ENCODE results near the gene CDX1.
A peak's percentile ranks its signal among the peaks of the same experiment; 100 is the strongest.

Gene CDX1

DNA sequence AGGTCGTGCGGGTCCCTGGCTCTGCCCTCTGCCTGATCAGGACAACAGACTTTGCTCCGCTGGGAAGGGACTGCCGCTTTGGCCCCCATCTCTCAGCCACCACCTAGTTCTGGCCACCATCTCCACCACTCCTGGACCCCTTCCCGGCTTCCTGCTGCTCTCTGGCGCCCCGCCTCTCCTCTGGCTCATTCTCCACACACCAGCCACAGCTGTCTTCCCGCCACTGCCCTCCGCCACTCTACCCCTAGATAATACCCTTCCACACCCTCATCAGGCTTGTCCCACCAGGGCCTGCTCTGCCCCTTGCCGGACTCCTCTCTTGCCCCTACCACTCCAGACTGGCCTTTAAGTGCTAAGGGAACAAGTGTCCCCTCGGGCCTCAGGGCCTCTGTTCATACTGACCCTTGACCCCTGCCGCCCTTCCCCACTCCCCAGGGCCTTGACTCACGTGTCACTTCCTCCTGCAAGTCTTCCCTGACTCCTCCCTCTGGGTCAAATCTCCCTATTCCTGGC, 3.0 kb upstream of the CDX1 start:
- no peak for DNase-seq

DNA sequence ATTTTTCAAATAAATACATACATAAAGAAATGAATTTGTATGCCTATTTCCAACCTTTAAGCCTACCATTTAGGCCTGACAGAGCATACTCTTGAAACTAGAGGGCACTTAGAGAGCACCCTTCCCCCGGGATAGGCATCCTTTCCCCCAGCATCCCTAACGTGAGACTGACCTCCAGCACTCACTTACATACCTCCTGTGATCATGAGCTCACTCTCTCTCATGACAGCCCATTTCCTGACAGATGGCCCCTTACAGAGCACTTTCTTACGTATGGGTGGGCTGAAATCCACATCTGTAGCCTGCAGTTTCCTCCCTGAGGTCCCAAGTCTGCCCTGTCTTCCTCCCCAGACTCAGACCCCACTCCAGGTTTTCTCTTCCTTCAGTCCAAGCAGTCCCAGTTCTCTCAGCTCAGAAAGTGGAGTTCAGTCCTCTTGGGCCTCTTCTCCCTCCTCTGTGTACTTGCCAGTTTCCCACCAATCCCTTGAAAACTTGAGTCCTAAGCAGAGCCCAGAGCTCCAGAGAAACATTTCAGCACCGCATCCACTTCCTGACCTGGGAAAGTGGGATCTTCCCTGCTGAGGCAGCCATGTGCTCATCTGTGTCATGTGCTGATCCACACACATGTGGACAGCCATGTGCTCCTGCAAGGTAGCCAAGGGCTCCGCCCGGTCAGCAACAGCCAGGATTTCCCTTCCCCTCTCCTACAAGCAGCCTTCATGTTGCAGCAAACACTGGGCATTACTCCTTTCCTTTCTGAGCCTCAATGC, 2.2 kb upstream of the CDX1 start:
- no peak for DNase-seq

- no peak for DNase-seq
These were observed 435 bp upstream of the CDX1 start for GRCh38 chr5:150166037-150166649.

- DNase-seq: no peak
These were observed 903 bp downstream of the CDX1 start for GRCh38 chr5:150167512-150167850.

- DNase-seq: no peak
These were observed 1.3 kb downstream of the CDX1 start for GRCh38 chr5:150167908-150168307.

DNA sequence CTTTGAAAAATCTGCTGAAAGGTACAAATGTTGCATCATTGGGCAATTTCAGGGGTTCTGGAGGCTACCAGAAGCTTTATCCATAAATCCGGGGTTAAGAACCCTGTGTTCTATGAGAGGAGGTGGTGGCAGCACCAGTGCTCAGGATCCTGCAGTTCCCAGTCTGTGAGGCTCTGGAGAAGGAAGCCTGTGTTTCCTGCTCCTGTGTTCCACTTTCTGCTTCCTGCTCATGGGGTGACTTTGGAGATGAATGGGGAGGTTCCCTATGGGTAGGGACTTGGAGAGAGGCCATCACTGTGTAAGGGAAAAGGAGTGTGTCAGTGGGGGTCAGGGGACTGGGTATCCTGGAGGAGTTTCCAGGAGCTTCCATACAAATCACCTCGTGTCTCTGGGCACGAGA, 2.3 kb downstream of the CDX1 start:
- DNase-seq: no peak

DNA sequence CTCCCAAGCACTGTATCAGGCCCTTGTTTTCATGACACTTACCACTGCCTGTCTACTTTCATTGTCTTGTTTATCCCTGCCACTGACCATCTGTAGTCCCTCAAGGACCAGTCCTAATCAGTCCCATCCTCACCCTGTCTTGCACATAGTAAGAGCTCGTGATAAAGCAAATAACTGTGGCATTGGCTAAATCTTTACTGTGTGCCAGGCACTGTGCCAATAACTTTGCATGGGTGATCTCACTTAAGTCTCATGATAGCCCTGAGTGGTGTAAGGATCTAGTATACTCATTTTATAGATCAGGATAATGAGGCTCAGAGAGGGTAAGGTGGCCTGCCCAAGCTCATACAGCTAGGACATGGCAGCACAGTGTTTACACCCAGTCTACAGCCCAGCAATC, 5.6 kb downstream of the CDX1 start:
- DNase-seq: no peak

- DNase-seq: no peak
These were observed 6.0 kb downstream of the CDX1 start for GRCh38 chr5:150172556-150172955.

- DNase-seq: no peak
These were observed 6.6 kb downstream of the CDX1 start for GRCh38 chr5:150173161-150173560.

- DNase-seq: no peak
These were observed 7.7 kb downstream of the CDX1 start for GRCh38 chr5:150174285-150174684.

DNA sequence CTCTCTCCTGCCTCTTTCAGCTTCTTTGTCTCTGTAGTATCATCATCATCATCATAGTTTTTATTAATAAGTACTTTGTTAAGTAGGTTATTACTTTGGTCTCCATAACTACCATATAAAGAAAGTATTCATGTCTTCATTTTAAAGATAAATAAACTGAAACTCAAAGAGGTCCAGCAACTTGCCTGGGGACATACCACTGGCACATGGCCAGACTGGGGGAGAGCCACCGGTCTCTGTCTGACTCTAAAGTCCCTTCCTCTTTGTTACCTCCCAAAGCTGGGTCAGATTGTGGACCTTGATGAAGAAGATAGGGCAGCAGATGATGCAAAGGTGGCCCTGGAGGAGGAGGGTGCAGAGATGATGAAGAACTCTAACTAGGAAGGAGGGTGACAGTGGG, 8.5 kb downstream of the CDX1 start:
- no peak for DNase-seq

GRCh38 chr5:150175536-150175935, 9.0 kb downstream of the CDX1 start:
- peak; percentile 49 for DNase-seq

- DNase-seq: no peak
These were observed 10.3 kb downstream of the CDX1 start for GRCh38 chr5:150176745-150177477.

DNA sequence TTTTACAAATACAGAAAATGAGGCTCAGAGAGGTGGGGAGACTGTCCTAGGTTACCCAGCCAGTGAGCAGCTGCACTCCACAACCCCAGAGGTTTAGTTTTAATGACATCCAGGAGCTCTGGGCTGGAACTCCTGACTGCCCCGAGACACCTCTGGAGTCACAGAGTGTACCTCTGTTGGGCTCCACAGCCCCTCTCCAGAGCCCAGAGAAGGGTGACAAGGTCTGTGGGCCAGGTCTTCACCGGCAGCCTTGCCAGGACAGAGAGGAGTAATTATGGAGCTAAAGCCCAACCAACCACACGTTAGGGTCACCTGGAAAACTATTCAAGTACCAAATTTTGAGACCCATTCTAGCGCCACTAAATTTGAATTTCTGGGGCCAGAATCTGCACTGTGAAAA, 11.1 kb downstream of the CDX1 start:
- no peak for DNase-seq

DNA sequence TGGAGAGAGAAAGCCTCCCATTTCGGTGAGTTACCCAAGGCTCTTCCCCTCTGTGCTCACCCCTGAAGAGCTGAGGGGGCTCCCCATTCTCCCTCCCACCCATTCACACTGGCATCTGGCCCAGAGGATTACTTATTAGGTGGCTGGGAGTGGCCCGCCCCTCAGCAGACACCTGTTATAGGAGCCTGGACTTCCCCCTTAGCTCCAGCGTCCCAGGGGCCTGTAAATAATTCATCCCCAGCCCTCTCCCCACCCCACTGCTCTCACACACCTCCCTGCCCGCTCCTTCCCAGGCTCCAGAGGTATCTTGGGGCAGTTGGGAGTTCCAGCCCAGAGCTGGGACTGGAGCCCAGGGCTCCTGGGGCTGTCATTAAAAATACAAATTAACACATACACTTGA, 11.7 kb downstream of the CDX1 start:
- DNase-seq: no peak

GRCh38 chr5:150179019-150179620, 12.5 kb downstream of the CDX1 start:
- DNase-seq: no peak

GRCh38 chr5:150180241-150181026, 13.9 kb downstream of the CDX1 start:
- no peak for DNase-seq

GRCh38 chr5:150181027-150181426, 14.4 kb downstream of the CDX1 start:
- no peak for DNase-seq

DNA sequence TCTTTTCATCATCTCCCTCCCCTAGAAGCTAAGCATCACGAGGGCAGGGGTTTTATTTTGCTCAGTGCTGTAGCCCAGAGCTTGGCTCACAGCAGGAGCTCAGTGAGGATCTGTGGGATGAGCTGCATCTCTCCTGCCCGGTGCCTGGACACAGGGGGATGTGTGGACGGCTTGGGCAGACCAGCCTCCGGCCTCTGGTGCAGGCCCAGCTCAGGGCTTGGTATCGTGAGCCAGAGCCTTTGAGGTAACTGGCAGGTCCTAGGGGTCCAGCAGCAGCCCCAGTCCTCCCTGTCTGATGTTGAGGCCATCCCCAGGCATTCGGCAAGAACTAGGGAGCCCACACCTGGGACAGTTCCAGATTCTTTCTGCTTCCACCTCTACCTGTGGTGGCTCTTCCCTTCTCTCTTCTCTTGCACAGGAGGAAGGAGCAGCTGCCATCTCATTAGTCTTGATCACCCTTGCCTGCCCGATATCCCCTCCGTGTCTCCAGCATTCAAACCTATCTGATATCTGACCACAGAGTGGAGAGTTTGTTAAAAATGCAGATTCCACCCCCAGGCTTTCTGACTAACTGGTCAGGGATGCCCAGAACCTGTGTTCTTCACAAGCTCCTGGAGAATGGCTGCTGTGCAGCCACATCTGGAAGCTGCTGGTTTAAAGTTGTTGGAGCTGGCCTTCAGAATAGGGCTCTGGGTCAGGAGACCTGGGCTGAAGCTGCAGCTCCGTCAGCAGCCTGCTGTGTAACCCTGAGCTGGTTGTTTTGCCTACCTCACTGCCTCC, 15.4 kb downstream of the CDX1 start:
- no peak for DNase-seq

GRCh38 chr5:150182774-150183173, 16.2 kb downstream of the CDX1 start:
- no peak for DNase-seq

- DNase-seq: no peak
These were observed 16.9 kb downstream of the CDX1 start for GRCh38 chr5:150183436-150183835.

GRCh38 chr5:150184006-150184405, 17.4 kb downstream of the CDX1 start:
- no peak for DNase-seq
